H1 (cell line): ENCODE measurements around the gene CCNK. TPM values are rescaled to one million over a fixed set of nuclear protein-coding genes. Genes with fewer than 3 reads are reported as not detected.

Experiments
- CTCF ChIA-PET: fragments of 300-600 bp; sonication (Branson Sonifier 250); formaldehyde crosslinking; loops from one replicate; lab custom pipeline; 2021; ENCODE audit not compliant: partially characterized antibody; lab: Charles Lee
- POLR2A ChIA-PET: fragments of 300-600 bp; sonication (Branson Sonifier 250); formaldehyde crosslinking; loops from one replicate; lab custom pipeline; 2021; ENCODE audit warnings: inconsistent platforms; ENCODE audit not compliant: partially characterized antibody; lab: Charles Lee
- DNase-seq, 2 experiments: peaks; one replicate each; pipeline versions ENCODE4 v3.0.0 to v3.0.0-alpha.2; 2010 to 2022; ENCODE audit warnings: low spot score in 2 of 2, low read depth in 1 of 2, mixed read lengths in 1 of 2
- FAIRE-seq: peaks from 2 replicates; lab custom pipeline; 2011; peaks lifted over from hg19 to GRCh38; lab: Jason Lieb, UNC
- H2AFZ ChIP-seq: 2 replicates; pipeline ENCODE4 v1.8.1; 2012; ENCODE audit warnings: low read length, inconsistent platforms
- H2AK5ac ChIP-seq: 2 replicates; pipeline ENCODE4 v1.6.1; 2013; ENCODE audit warnings: low read depth, low read length
- H2BK120ac ChIP-seq: replicated peaks from 2 replicates; pipeline ENCODE3; 2013; ENCODE audit warnings: low read depth, low read length, inconsistent platforms
- H2BK12ac ChIP-seq: 2 replicates; pipeline ENCODE4 v1.6.1; 2013; ENCODE audit warnings: low read depth, low read length
- H2BK15ac ChIP-seq: 2 replicates; pipeline ENCODE4 v1.6.1; 2013; ENCODE audit warnings: low read length
- H2BK20ac ChIP-seq: 2 replicates; pipeline ENCODE4 v1.6.1; 2013; ENCODE audit warnings: low read length
- H2BK5ac ChIP-seq: 2 replicates; pipeline ENCODE4 v1.6.1; 2013; ENCODE audit warnings: low read depth, low read length
- H3K14ac ChIP-seq: 2 replicates; pipeline ENCODE4 v1.6.1; 2013; ENCODE audit warnings: inconsistent platforms; ENCODE audit not compliant: insufficient read length
- H3K18ac ChIP-seq: 2 replicates; pipeline ENCODE4 v1.6.1; 2013; ENCODE audit warnings: low read length; ENCODE audit errors: extremely low read depth
- H3K23ac ChIP-seq: 2 replicates; pipeline ENCODE4 v1.6.1; 2013; ENCODE audit warnings: inconsistent platforms; ENCODE audit not compliant: insufficient read length
- H3K23me2 ChIP-seq: 2 replicates; pipeline ENCODE4 v1.6.1; 2013; ENCODE audit warnings: low read depth, low read length
- H3K27ac ChIP-seq: 2 replicates; pipeline ENCODE4 v1.6.1; 2011; ENCODE audit warnings: low read depth, low read length, inconsistent platforms
- H3K27me3 ChIP-seq, 4 experiments: replicated peaks in 1 of 4; 1 replicate in 1 of 4; 2 replicates in 3 of 4; pipeline versions ENCODE4 v1.6.1 to v1.8.1; 2011 to 2013; ENCODE audit warnings: low read length in 3 of 4, mild to moderate bottlenecking in 3 of 4, inconsistent platforms in 2 of 4, mixed read lengths in 2 of 4, moderate library complexity in 1 of 4; ENCODE audit not compliant: control insufficient read depth in 3 of 4, insufficient read depth in 3 of 4; ENCODE audit errors: extremely low read depth in 1 of 4
- H3K36me3 ChIP-seq, 4 experiments: 2 replicates each; pipeline versions ENCODE4 v1.6.1 to v1.8.1; 2011 to 2013; ENCODE audit warnings: mild to moderate bottlenecking in 4 of 4, low read length in 3 of 4, moderate library complexity in 2 of 4, control low read depth in 1 of 4, inconsistent platforms in 1 of 4; ENCODE audit not compliant: insufficient read depth in 4 of 4, control insufficient read depth in 2 of 4
- H3K4ac ChIP-seq: replicated peaks from 2 replicates; pipeline ENCODE3; 2013; ENCODE audit warnings: low read length, low read depth, mixed read lengths, inconsistent platforms; ENCODE audit not compliant: insufficient read length
- H3K4me1 ChIP-seq, 4 experiments: replicated peaks in 1 of 4; 1 replicate in 1 of 4; 2 replicates in 3 of 4; pipeline versions ENCODE4 v1.6.1 to v1.8.1; 2011 to 2013; ENCODE audit warnings: low read length in 3 of 4, inconsistent platforms in 2 of 4, mixed read lengths in 1 of 4; ENCODE audit not compliant: insufficient read depth in 4 of 4, control insufficient read depth in 3 of 4
- H3K4me2 ChIP-seq, 2 experiments: 2 replicates each; pipeline versions ENCODE4 v1.6.1 to v1.8.1; 2011 to 2013; ENCODE audit warnings: low read depth in 2 of 2, low read length in 2 of 2, control low read depth in 1 of 2, inconsistent platforms in 1 of 2, mild to moderate bottlenecking in 1 of 2; ENCODE audit not compliant: insufficient read depth in 1 of 2
- H3K4me3 ChIP-seq, 4 experiments: fragments of 200-600, 300-600 bp in 1 of 4; sonication (generic), shearing (Covaris generic), sonication (Bioruptor Twin) in 1 of 4; 2 replicates each; pipeline versions ENCODE4 v1.5.1 to v1.8.1; 2011 to 2016; ENCODE audit warnings: low read length in 4 of 4, low read depth in 3 of 4, control low read depth in 2 of 4, inconsistent platforms in 2 of 4, mild to moderate bottlenecking in 2 of 4, mixed read lengths in 1 of 4, moderate library complexity in 1 of 4; ENCODE audit not compliant: insufficient read depth in 2 of 4; ENCODE audit errors: extremely low read depth in 1 of 4
- H3K56ac ChIP-seq: replicated peaks from 2 replicates; pipeline ENCODE3; 2013; ENCODE audit warnings: low read depth, mild to moderate bottlenecking, mixed read lengths, low read length, inconsistent platforms; ENCODE audit not compliant: insufficient read length
- H3K79me1 ChIP-seq: 2 replicates; pipeline ENCODE4 v1.6.1; 2013; ENCODE audit warnings: low read depth, low read length, control low read depth
- H3K79me2 ChIP-seq, 2 experiments: 2 replicates each; pipeline versions ENCODE4 v1.6.1 to v1.8.1; 2012 to 2013; ENCODE audit warnings: low read length in 2 of 2, mild to moderate bottlenecking in 2 of 2, inconsistent platforms in 1 of 2; ENCODE audit not compliant: insufficient read depth in 2 of 2, control insufficient read depth in 1 of 2
- H3K9ac ChIP-seq, 4 experiments: replicated peaks in 1 of 4; 1 replicate in 1 of 4; 2 replicates in 3 of 4; pipeline versions ENCODE4 v1.6.1 to v1.8.1; 2011 to 2013; ENCODE audit warnings: low read depth in 3 of 4, low read length in 3 of 4, control low read depth in 2 of 4, mild to moderate bottlenecking in 2 of 4, moderate library complexity in 2 of 4, inconsistent platforms in 1 of 4; ENCODE audit errors: extremely low read depth in 1 of 4
- H3K9me3 ChIP-seq, 2 experiments: 2 replicates each; pipeline versions ENCODE4 v1.6.1 to v1.8.1; 2012 to 2013; ENCODE audit warnings: mild to moderate bottlenecking in 2 of 2, moderate library complexity in 2 of 2, control low read depth in 1 of 2, inconsistent platforms in 1 of 2, low read depth in 1 of 2, low read length in 1 of 2, mixed read lengths in 1 of 2; ENCODE audit not compliant: insufficient read depth in 2 of 2
- H4K20me1 ChIP-seq, 2 experiments: replicated peaks in 1 of 2; 2 replicates each; pipeline versions ENCODE3 to v1.8.1; 2011 to 2013; ENCODE audit warnings: inconsistent platforms in 2 of 2, low read length in 2 of 2, mild to moderate bottlenecking in 1 of 2; ENCODE audit not compliant: insufficient read depth in 2 of 2, control insufficient read depth in 1 of 2
- H4K5ac ChIP-seq: 2 replicates; pipeline ENCODE4 v1.6.1; 2013; ENCODE audit warnings: low read length, low read depth, mixed read lengths, inconsistent platforms; ENCODE audit not compliant: insufficient read length
- H4K8ac ChIP-seq: 2 replicates; pipeline ENCODE4 v1.8.0; 2013; ENCODE audit warnings: mild to moderate bottlenecking, moderate library complexity, low read length, inconsistent platforms; ENCODE audit not compliant: insufficient read depth; ENCODE audit errors: extremely low read depth
- H4K91ac ChIP-seq: replicated peaks from 2 replicates; pipeline ENCODE3; 2013; ENCODE audit warnings: low read length, mixed read lengths, inconsistent platforms; ENCODE audit not compliant: insufficient read length
- JUN ChIP-seq: IDR thresholded peaks from 2 replicates; pipeline ENCODE4 v1.6.1; 2011; ENCODE audit warnings: low read depth, mild to moderate bottlenecking, improper control_type of control experiment, low read length
- JUND ChIP-seq: IDR thresholded peaks from 2 replicates; pipeline ENCODE4 v1.6.1; 2011; ENCODE audit warnings: mild to moderate bottlenecking, improper control_type of control experiment, low read length
- MAFK ChIP-seq: IDR thresholded peaks from 2 replicates; pipeline ENCODE4 v1.6.1; 2012; ENCODE audit warnings: low read depth, mild to moderate bottlenecking, improper control_type of control experiment, low read length
- TEAD4 ChIP-seq: IDR thresholded peaks from 2 replicates; pipeline ENCODE4 v1.6.1; 2012; ENCODE audit warnings: low read depth, low read length, inconsistent platforms, mixed read lengths
- WGBS, 2 experiments: shearing (Covaris generic) in 1 of 2; methylation state at CpG; one replicate each; pipeline versions ENCODE4 v1.1.6 to v1.1.7; 2013 to 2015; ENCODE audit warnings: low lambda C conversion rate in 2 of 2, mixed read lengths in 2 of 2, inconsistent platforms in 1 of 2, low coverage in 1 of 2, missing lambda C conversion rate in 1 of 2; ENCODE audit not compliant: insufficient replicate concordance in 2 of 2, insufficient coverage in 1 of 2, insufficient read length in 1 of 2; ENCODE audit errors: extremely low coverage in 1 of 2, missing lambda C conversion rate in 1 of 2; 5-methylcytosine and 5-hydroxymethylcytosine counted together
- polyA plus RNA-seq, 7 experiments: library from polyadenylated mRNA; depleted of rRNA in 3 of 7; stranded (reverse) in 5 of 7; unstranded in 2 of 7; fragments of >200 nt in 5 of 7; fragments of 200-250 nt in 2 of 7; gene quantifications; 1 replicate in 5 of 7; 2 replicates in 1 of 7; 4 replicates in 1 of 7; pipeline versions ENCODE4 v1.2.1 to v1.2.3, GENCODE V29; 2011 to 2013; ENCODE audit warnings: missing spikeins in 2 of 7, mixed read lengths in 2 of 7
- total RNA-seq: library from RNA; stranded (reverse); fragmentation: NEBNext Ultra II Directional; extraction: Animal tissue kit (Norgen Biotek cat#: 25700); gene quantifications from 2 replicates; pipeline ENCODE4 v1.2.1, GENCODE V29; 2021

CCNK gene
- total and polyA plus RNA-seq, 2 of the 8 experiments (the other 6 are each of a cell fraction or from before 2014, with no cell fraction given), result 10.7 to 82.7 TPM

DNA sequence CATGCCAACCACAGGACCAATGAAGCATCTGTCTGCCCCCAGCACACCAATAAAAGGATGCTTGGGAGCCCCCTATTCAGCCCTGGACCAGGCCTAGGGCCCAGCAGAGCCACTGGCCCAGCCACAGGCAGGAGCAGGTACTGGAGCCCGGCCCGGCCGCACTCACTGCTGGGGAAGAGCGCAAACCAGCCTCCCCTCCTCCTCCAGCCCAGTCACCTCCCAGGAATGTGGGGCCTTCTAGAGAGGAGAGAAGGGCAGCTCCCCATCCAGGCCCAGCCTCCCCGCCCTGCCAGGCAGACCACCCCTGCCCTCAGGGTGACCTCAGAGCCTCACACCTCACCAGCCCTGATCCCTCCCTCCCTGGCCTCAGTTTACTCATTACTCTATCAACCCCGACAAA, 56.2 kb downstream of the CCNK start:
- H2BK15ac ChIP-seq, result peak overlapping the region; percentile 97; the same call in 1 of the 2 replicates
- POLR2A ChIA-PET, result interaction anchor here (1.1 kb wide), 1 partner anchor 24 kb away, joined by 3 read pairs; no protein-coding TSS in a partner anchor
- no peak overlapping the region for H3K14ac ChIP-seq
- peaks cover 0 to 47% of the 10 kb centered on the region in 2 experiments; a peak in 1 of 4 replicates for H3K79me2 ChIP-seq
- H3K79me1 ChIP-seq, result peaks cover 28% of the 10 kb centered on the region
- H3K56ac ChIP-seq, result no peak overlapping the region
- peaks cover 7 to 15% of the 10 kb centered on the region in 2 experiments for H4K20me1 ChIP-seq
- peak; percentile 61; the same call in 1 of the 2 replicates for TF ChIP-seq JUN
- TF ChIP-seq MAFK, result no peak
- peak; percentile 86 for TF ChIP-seq JUND
- TF ChIP-seq TEAD4, result peak; percentile 87
- TF ChIP-seq, all 59 proteins: peak for 3
- Histone ChIP-seq H2AFZ (no peak overlapping the region), H4K8ac (no peak overlapping the region), H3K18ac (peak overlapping the region; percentile 75), H2BK5ac (peak overlapping the region; percentile 66), H3K27ac (no peak overlapping the region), H4K5ac (no peak overlapping the region), H4K91ac (peak overlapping the region; percentile 86), H3K4me1 (peaks cover 0 to 38% (median 20%) of the 10 kb centered on the region in 4 experiments; a peak in 6 of 7 replicates), H3K4me2 (no peak overlapping the region), H3K23me2 (no peaks in the 10 kb centered on the region), H2BK20ac (no peak overlapping the region), H3K4me3 (no peak overlapping the region), H3K9ac (no peak overlapping the region), H3K4ac (peak overlapping the region; percentile 66), H3K23ac (no peak overlapping the region), H3K36me3 (no peaks in the 10 kb centered on the region), H3K27me3 (no peaks in the 10 kb centered on the region), H2BK12ac (peak overlapping the region; percentile 92), H2AK5ac (peak overlapping the region; percentile 98; the same call in 1 of the 2 replicates), H2BK120ac (no peak overlapping the region), H3K9me3 (no peaks in the 10 kb centered on the region)
- FAIRE-seq (no peak), DNase-seq (no peak)
- CTCF ChIA-PET, result interaction anchor here (0.8 to 6.2 kb wide), 15 partner anchors 9 to 150 kb away, joined by 3 to 40 read pairs (median 5); no protein-coding TSS in a partner anchor
- WGBS, 2 experiments, result 70% methylated on average over 5 of the region's 6 CpGs; no CpG with 5 or more reads in 1 of the 2 experiments
